Uterus (tissue), 2 donors: ENCODE results near the gene TSSK6.

Experiments used
- POLR2A ChIP-seq, 2 donors: fragments of 450-650 bp; IDR thresholded peaks; one replicate each; pipeline ENCODE4 v1.6.1; 2016; ENCODE audit warnings: antibody characterized with exemption in 2 of 2, mild to moderate bottlenecking in 1 of 2, moderate library complexity in 1 of 2
- TF ChIP-seq, protein P1 (sequence below), 4 experiments: fragments of 200-600 bp in 2 of 4; fragments of 450-650 bp in 2 of 4; sonication (generic) in 2 of 4; IDR thresholded peaks; one replicate each; pipeline ENCODE4 v1.5.1; 2016 to 2019; ENCODE audit warnings: antibody characterized with exemption in 4 of 4, mild to moderate bottlenecking in 2 of 4, moderate library complexity in 1 of 4

DNA sequence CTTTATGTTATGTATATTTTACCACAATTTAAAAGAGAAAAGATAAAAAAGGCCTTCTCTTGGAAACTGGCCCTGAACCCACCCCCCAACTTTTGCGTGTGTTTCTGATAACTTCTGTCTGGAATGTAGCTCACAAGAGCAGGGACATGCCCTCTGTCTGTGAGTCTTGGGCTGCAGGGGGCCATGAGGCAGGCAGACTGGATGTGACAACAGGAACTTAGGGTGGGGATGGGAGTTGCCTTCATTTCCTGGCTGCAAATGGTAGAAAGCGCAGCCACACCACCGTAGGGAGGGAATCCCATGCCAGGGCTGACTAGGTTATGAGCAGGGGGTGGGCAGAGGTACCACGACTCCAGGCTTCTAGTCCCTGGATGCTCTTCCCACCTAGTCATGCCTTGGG lies 44.6 kb upstream of the TSSK6 start:
- TF ChIP-seq, protein P1, sequence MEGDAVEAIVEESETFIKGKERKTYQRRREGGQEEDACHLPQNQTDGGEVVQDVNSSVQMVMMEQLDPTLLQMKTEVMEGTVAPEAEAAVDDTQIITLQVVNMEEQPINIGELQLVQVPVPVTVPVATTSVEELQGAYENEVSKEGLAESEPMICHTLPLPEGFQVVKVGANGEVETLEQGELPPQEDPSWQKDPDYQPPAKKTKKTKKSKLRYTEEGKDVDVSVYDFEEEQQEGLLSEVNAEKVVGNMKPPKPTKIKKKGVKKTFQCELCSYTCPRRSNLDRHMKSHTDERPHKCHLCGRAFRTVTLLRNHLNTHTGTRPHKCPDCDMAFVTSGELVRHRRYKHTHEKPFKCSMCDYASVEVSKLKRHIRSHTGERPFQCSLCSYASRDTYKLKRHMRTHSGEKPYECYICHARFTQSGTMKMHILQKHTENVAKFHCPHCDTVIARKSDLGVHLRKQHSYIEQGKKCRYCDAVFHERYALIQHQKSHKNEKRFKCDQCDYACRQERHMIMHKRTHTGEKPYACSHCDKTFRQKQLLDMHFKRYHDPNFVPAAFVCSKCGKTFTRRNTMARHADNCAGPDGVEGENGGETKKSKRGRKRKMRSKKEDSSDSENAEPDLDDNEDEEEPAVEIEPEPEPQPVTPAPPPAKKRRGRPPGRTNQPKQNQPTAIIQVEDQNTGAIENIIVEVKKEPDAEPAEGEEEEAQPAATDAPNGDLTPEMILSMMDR (IDR thresholded peaks at IDR 0.05): no peak
- no peak for TF ChIP-seq POLR2A (IDR thresholded peaks at IDR 0.05)
